Bronchial epithelial cell (primary cell): ENCODE results near the gene ELMOD1. TPM values are rescaled to one million over a fixed set of nuclear protein-coding genes. Genes with fewer than 3 reads are reported as not detected.

ENCODE experiments used
- DNase-seq: peaks from one replicate; pipeline ENCODE4 v3.0.0-alpha.2; 2010; ENCODE audit warnings: low read depth
- FAIRE-seq: peaks from 2 replicates; lab custom pipeline; 2011; peaks lifted over from hg19 to GRCh38; lab: Jason Lieb, UNC
- H3K27me3 ChIP-seq: 2 replicates; pipeline ENCODE4 v1.5.1; 2011; ENCODE audit warnings: low read length; ENCODE audit not compliant: control insufficient read depth, insufficient read depth
- H3K36me3 ChIP-seq: 2 replicates; pipeline ENCODE4 v1.5.1; 2011; ENCODE audit warnings: low read length; ENCODE audit not compliant: control insufficient read depth, insufficient read depth
- H3K4me3 ChIP-seq: 2 replicates; pipeline ENCODE4 v1.5.1; 2011; ENCODE audit warnings: mild to moderate bottlenecking, low read depth, low read length, control low read depth
- CTCF ChIP-seq: IDR thresholded peaks from 2 replicates; pipeline ENCODE4 v1.5.1; 2011; ENCODE audit warnings: mild to moderate bottlenecking, moderate library complexity, low read length, control low read depth, inconsistent platforms; ENCODE audit not compliant: insufficient read depth, severe bottlenecking
- total RNA-seq: library from RNA; depleted of rRNA; stranded (reverse); fragments of >200 nt; gene quantifications from 2 replicates; pipeline ENCODE4 v1.2.1, GENCODE V29; 2014

The ELMOD1 gene
- total RNA-seq, 1 donor from 2014 or later: under 0.01 TPM

- no peaks in the 10 kb centered on the region for H3K36me3 ChIP-seq
- no peak overlapping the region for H3K4me3 ChIP-seq
- no peaks in the 10 kb centered on the region for H3K27me3 ChIP-seq
- no peak for TF ChIP-seq CTCF
- FAIRE-seq: no peak
- no peak for DNase-seq
Observed at GRCh38 chr11:107612445-107612844, 21.5 kb downstream of the ELMOD1 start.

DNA sequence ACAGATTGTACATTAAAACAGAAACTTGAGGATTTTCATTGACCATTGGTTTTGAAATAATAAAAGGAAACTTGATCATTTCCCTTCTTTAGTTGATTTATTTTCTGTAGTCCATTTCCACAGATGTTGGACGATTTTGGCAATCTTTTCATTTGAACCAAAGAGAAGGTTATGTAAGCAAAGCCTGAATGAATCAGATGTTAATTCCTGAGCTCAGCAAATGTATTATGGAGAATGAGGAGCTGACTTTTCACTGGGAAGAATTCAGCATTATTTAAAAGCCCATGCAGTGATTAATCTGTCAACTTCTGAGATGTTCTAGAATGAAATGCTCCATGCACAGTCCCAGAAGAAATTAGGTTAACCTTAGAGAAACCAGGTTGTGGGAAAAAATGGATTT is 29.0 kb downstream of the ELMOD1 start:
- H3K36me3 ChIP-seq: no peaks in the 10 kb centered on the region
- FAIRE-seq: no peak
- no peak overlapping the region for H3K4me3 ChIP-seq
- DNase-seq: no peak
- H3K27me3 ChIP-seq: no peaks in the 10 kb centered on the region
- no peak for TF ChIP-seq CTCF

- Histone ChIP-seq H3K4me3 (no peak overlapping the region), H3K36me3 (no peaks in the 10 kb centered on the region), H3K27me3 (no peaks in the 10 kb centered on the region)
- no peak for TF ChIP-seq CTCF
- FAIRE-seq (no peak), DNase-seq (no peak)
Observed at GRCh38 chr11:107621081-107621480, 30.1 kb downstream of the ELMOD1 start.

DNA sequence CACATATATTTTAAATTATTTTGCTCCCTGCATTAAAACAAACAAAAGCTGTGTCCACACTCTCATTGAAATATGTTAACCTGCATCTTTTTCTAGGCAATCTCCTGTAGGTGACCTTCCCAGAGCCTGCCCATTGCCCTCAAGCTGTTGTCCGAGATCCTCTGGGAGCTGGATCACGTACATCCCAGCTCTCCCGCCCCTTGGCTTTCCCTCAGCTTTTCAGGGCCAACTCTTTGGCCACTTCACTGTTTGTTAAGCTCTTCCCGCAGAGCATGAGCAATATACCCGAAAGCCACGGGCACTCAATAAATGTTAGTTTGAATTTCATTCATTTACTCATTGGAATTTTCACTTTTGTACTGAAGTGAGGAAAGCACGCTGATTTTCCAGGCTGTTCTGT is 32.2 kb downstream of the ELMOD1 start:
- peaks cover 2% of the 10 kb centered on the region for H3K27me3 ChIP-seq
- H3K4me3 ChIP-seq: no peak overlapping the region
- DNase-seq (no peak), FAIRE-seq (no peak)
- H3K36me3 ChIP-seq: no peaks in the 10 kb centered on the region
- TF ChIP-seq CTCF: no peak

DNA sequence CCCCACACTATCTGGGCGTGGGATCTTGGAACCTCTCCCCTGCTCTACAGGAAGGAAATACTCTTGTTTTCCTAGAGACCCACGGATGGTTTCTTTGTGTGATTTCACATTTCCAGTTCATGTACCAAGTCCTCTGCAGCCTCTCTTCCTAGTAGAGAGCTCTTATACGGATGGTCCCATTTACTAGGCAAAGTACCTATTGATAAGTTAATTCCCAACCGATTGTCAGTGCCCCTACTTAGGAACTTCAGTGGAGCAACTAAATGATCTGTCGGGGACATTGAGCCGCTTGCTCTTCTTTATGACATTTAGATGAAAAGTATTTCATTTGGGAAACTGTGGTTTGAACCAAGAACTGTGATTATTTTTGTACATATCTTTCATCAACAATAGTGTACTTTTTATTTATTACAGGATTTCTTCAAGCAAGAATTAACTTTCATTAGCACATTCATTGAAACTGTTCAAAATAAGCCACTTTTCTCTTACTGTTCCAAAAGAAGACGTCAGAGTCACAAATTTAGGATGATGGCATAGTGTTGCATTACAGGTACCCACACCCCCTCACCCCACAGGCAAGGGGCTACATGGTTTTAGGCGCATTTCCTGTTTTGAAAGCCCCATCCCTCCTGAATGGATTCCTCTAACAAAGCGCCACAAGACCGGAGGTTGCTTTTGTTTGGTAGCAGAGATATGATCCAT is 34.2 kb downstream of the ELMOD1 start:
- Histone ChIP-seq H3K4me3 (no peak overlapping the region), H3K27me3 (peaks cover 2% of the 10 kb centered on the region), H3K36me3 (no peaks in the 10 kb centered on the region)
- no peak for TF ChIP-seq CTCF
- no peak for DNase-seq
- FAIRE-seq: no peak

- TF ChIP-seq CTCF: no peak
- H3K27me3 ChIP-seq: peaks cover 2% of the 10 kb centered on the region
- H3K36me3 ChIP-seq: no peaks in the 10 kb centered on the region
- DNase-seq (no peak), FAIRE-seq (no peak)
- no peak overlapping the region for H3K4me3 ChIP-seq
Observed at GRCh38 chr11:107625685-107625989, 34.7 kb downstream of the ELMOD1 start.
